Transverse colon (tissue), 4 donors: ENCODE measurements around the gene SOX5. TPM values are rescaled to one million over a fixed set of nuclear protein-coding genes. Genes with fewer than 3 reads are reported as not detected.
"Not testable (repeated sequence)": the region's sequence is repeated elsewhere in the genome, so short reads cannot be mapped to it uniquely, and the experiment has no call there.

Experiments
- DNase-seq: peaks from one replicate; pipeline ENCODE4 v3.0.0-alpha.2; 2019
- H3K27ac ChIP-seq, 4 donors: fragments of 200-600 bp; sonication (generic); 2 replicates each; pipeline ENCODE4 v1.5.1; 2016 to 2018; ENCODE audit warnings: inconsistent platforms in 4 of 4
- H3K27me3 ChIP-seq: fragments of 200-600 bp; sonication (generic); 2 replicates; pipeline ENCODE4 v1.5.1; 2017; ENCODE audit warnings: inconsistent platforms
- H3K36me3 ChIP-seq, 4 donors: fragments of 200-600 bp; sonication (generic); 2 replicates each; pipeline ENCODE4 v1.5.1; 2017 to 2019; ENCODE audit warnings: inconsistent platforms in 4 of 4
- H3K4me1 ChIP-seq, 4 donors: fragments of 200-600 bp; sonication (generic); 2 replicates each; pipeline ENCODE4 v1.5.1; 2017 to 2020; ENCODE audit warnings: inconsistent platforms in 4 of 4
- H3K4me3 ChIP-seq, 4 donors: fragments of 200-600 bp; sonication (generic); 1 replicate in 1 of 4; 2 replicates in 3 of 4; pipeline versions ENCODE4 v1.5.1 to v1.6.1; 2017 to 2019; ENCODE audit warnings: inconsistent platforms in 4 of 4
- H3K9me3 ChIP-seq, 2 donors: fragments of 200-600 bp; sonication (generic); 2 replicates each; pipeline ENCODE4 v1.5.1; 2017 to 2019; ENCODE audit warnings: inconsistent platforms in 2 of 2
- CTCF ChIP-seq, 5 experiments: fragments of 200-600 bp in 3 of 5; fragments of 450-650 bp in 2 of 5; sonication (generic) in 3 of 5; IDR thresholded peaks; 1 replicate in 2 of 5; 2 replicates in 3 of 5; pipeline ENCODE4 v1.5.1; 2016 to 2017; ENCODE audit warnings: antibody characterized with exemption in 5 of 5, inconsistent platforms in 3 of 5, mild to moderate bottlenecking in 2 of 5, moderate library complexity in 1 of 5
- EP300 ChIP-seq: sonication (generic); formaldehyde crosslinking; IDR thresholded peaks from one replicate; pipeline ENCODE4 v1.6.1; 2017; ENCODE audit warnings: antibody characterized with exemption, low read depth
- POLR2A ChIP-seq: fragments of 450-650 bp; IDR thresholded peaks from one replicate; pipeline ENCODE4 v1.6.1; 2016; ENCODE audit warnings: antibody characterized with exemption, mild to moderate bottlenecking, moderate library complexity
- POLR2AphosphoS5 ChIP-seq, 3 donors: sonication (generic); formaldehyde crosslinking; IDR thresholded peaks; one replicate each; pipeline ENCODE4 v1.6.1; 2016; ENCODE audit warnings: antibody characterized with exemption in 3 of 3
- WGBS, 2 donors: methylation state at CpG; one replicate each; pipeline ENCODE4 v1.1.5; 2018; ENCODE audit warnings: low coverage in 1 of 2; 5-methylcytosine and 5-hydroxymethylcytosine counted together
- in situ Hi-C, 4 donors: fragments of 200-750 bp; cut with MboI; loops; one replicate each; pipeline versions ENCODE4 v1.15.0 to v1.15.1; 2017; ENCODE audit warnings: low sequenced_read_pairs in 3 of 4, low pct_ligation_motif_present in 1 of 4, low pct_unique_long_range_greater_than_20kb in 1 of 4
- intact Hi-C: fragments of 100-400 bp; cut with DNase I; formaldehyde crosslinking; loops from one replicate; pipeline ENCODE4 v1.15.1; 2023; ENCODE audit warnings: low total_unique reads
- total RNA-seq, 4 donors: library from RNA; depleted of rRNA; stranded (reverse); fragments of >200 nt; gene quantifications; one replicate each; pipeline ENCODE4 v1.1.0, GENCODE V29; 2016

SOX5 gene
- total RNA-seq, 4 donors from 2014 or later = 1.00 to 9.8 (median 3.2) TPM

DNA sequence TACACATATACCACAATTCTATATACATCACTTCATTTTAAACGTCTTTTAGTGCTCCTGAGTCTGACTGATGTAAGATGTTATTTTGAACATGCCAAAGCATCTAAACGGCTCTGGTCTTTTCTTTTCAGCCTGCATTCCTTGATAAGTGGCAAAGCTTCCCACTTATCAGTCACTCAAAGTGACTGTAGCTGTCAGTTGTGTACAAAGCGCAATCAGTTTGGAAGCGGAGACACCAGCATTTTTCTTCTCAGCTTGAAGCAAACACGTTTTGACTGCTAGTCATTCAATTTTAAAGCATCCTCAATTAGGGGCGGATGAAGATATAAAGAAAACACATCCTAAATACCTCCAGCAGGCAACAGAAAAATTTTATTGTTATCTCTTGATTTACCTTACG lies 226.8 kb downstream of the SOX5 start:
- Histone ChIP-seq H3K36me3 (no peaks in the 10 kb centered on the region), H3K4me3 (no peak overlapping the region), H3K9me3 (no peaks in the 10 kb centered on the region), H3K27me3 (no peaks in the 10 kb centered on the region), H3K4me1 (no peaks in the 10 kb centered on the region), H3K27ac (no peak overlapping the region)
- WGBS, 2 donors = 75 to 81% methylated on average over 7 of the region's 7 CpGs
- in situ Hi-C loops = no loop called here
- intact Hi-C loops = no loop called here
- no peak for TF ChIP-seq EP300
- no peak for DNase-seq

DNA sequence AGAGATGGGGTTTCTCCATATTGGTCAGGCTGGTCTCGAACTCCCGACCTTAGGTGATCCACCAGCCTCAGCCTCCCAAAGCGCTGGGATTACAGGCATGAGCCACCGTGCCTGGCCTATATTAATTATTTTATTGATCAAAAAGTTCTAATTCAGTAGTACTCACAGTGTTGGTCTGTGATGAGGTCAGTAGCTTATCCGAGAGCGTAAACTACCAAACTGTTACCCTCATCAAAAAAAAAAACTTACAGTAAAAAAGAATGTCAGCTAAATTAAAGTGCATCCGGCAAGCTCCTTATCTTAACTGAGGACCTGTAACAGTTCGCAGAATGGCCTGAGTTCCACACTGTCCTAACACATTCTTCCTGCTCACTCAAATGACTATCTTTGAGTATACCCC lies 228.2 kb downstream of the SOX5 start:
- H3K27ac ChIP-seq = no peak overlapping the region
- H3K27me3 ChIP-seq = no peaks in the 10 kb centered on the region
- H3K4me1 ChIP-seq = no peaks in the 10 kb centered on the region
- no peaks in the 10 kb centered on the region for H3K9me3 ChIP-seq
- H3K4me3 ChIP-seq = no peak overlapping the region
- in situ Hi-C loops (no loop called here), intact Hi-C loops (no loop called here)
- H3K36me3 ChIP-seq = no peaks in the 10 kb centered on the region
- no peak for DNase-seq
- WGBS, 2 donors = 95 to 98% methylated on average over 7 to 8 of the region's 8 CpGs
- TF ChIP-seq POLR2A (no peak), POLR2AphosphoS5 (IDR thresholded peaks at IDR 0.05) (no peak), CTCF (IDR thresholded peaks at IDR 0.05) (no peak), EP300 (no peak)

DNA sequence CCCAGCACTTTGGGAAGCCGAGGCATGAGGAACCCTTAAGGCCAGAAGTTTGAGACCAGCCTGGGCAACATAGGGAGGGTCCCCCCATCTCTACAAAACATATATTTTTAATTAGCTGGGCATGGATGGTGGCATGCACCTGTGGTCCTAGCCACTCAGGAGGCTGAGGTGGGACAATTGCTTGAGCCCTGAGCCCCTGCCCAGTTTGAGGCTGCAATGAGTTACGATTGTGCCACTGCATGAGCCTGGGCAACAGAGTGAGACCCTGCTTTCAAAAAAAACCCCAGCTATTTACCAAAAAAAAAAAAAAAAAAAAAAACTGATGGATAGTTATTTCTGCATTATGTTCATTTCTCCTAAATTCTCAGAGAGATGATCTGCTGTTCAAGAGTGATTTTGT lies 230.0 kb downstream of the SOX5 start:
- DNase-seq = no peak
- in situ Hi-C loops = no loop called here
- no peaks in the 10 kb centered on the region for H3K27me3 ChIP-seq
- H3K4me1 ChIP-seq = no peaks in the 10 kb centered on the region
- no peak overlapping the region for H3K4me3 ChIP-seq
- H3K36me3 ChIP-seq = no peaks in the 10 kb centered on the region
- H3K27ac ChIP-seq = no peak overlapping the region
- 78% methylated on average over 2 of the region's 2 CpGs; no CpG with 5 or more reads in 1 of the 2 donors for WGBS, 2 donors
- intact Hi-C loops = no loop called here
- TF ChIP-seq EP300 (no peak), CTCF (IDR thresholded peaks at IDR 0.05) (no peak), POLR2AphosphoS5 (IDR thresholded peaks at IDR 0.05) (no peak), POLR2A (no peak)
- H3K9me3 ChIP-seq = no peaks in the 10 kb centered on the region

GRCh38 chr12:23710361-23710760 lies 239.1 kb downstream of the SOX5 start:
- H3K4me1 ChIP-seq = not testable (repeated sequence)

DNA sequence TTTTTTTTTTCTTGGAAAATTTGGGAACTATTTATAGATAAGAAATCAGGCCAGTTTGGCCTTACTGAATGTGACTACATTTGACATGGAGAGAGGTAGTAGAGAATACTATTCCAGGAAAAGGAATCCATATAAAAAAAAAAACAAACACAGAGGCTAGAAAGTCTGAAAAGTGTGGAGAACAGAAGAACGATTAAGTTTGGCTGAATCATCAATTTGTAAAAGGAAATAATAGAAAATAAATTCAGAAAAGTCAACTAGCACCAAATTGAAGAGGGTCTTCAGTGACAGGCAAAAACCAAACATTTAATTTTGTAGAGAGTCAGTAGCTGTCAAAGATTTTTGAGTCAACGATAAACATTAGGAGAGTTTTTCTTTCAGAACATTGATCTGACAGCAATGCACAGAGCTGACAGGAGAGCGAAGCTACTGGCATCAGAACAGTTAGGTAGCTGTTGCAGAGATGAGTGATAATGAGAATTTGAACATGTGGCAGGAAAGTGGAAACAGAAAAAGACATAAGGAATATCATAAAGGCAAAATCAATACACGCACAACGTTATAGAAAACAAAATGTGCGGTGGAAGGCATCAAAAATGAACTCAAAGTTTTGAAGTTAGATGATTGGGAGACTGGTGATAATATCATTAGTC lies 241.2 kb downstream of the SOX5 start:
- no peak for DNase-seq
- no peak for TF ChIP-seq CTCF (IDR thresholded peaks at IDR 0.05)
- TF ChIP-seq POLR2A = no peak
- TF ChIP-seq EP300 = no peak
- no peak for TF ChIP-seq POLR2AphosphoS5 (IDR thresholded peaks at IDR 0.05)
- 90 to 93% methylated on average over 6 of the region's 6 CpGs for WGBS, 2 donors
- Histone ChIP-seq H3K27ac (no peak overlapping the region), H3K9me3 (no peaks in the 10 kb centered on the region), H3K36me3 (no peaks in the 10 kb centered on the region), H3K4me1 (no peaks in the 10 kb centered on the region), H3K4me3 (no peak overlapping the region), H3K27me3 (no peaks in the 10 kb centered on the region)
- intact Hi-C loops = no loop called here
- in situ Hi-C loops = no loop called here

More at GRCh38 chr12:23710361-23710760, 239.1 kb downstream of the SOX5 start:
- in situ Hi-C loops, H3K4me3 ChIP-seq, H3K9me3 ChIP-seq, intact Hi-C loops, DNase-seq, H3K27ac ChIP-seq, H3K36me3 ChIP-seq, H3K27me3 ChIP-seq: not testable (repeated sequence)
- WGBS, 2 donors = 85 to 95% methylated on average over 2 to 4 of the region's 4 CpGs
